Left ventricle myocardium superior (tissue), 1 donor: ENCODE results near the gene FGD4. TPM values are rescaled to one million over a fixed set of nuclear protein-coding genes. Genes with fewer than 3 reads are reported as not detected.
A peak's percentile ranks its signal among the peaks of the same experiment; 100 is the strongest.
"Not testable (repeated sequence)": the region's sequence is repeated elsewhere in the genome, so short reads cannot be mapped to it uniquely, and the experiment has no call there.

Experiments
- ATAC-seq: fragments of 200-7000 bp; cut with Tn5 transposase; one replicate; pipeline ENCODE4 v1.9.1; 2020; ENCODE audit warnings: mild to moderate bottlenecking, moderate library complexity
- DNase-seq: peaks from one replicate; pipeline ENCODE4 v3.0.0-alpha.2; 2020
- intact Hi-C: fragments of 100-400 bp; cut with micrococcal nuclease; formaldehyde crosslinking; loops from one replicate; pipeline ENCODE4 v1.11.0; 2022
- total RNA-seq: library from RNA; stranded (reverse); fragmentation: NEBNext Ultra II Directional; extraction: Animal tissue kit (Norgen Biotek cat#: 25700); gene quantifications from one replicate; pipeline ENCODE4 v1.2.1, GENCODE V29; 2021
- donor health status: DM: no; HTN: yes; CAD: no; lungs with severe emphysema.

Gene FGD4
- total RNA-seq, 1 donor from 2014 or later, result 21.7 TPM

DNA sequence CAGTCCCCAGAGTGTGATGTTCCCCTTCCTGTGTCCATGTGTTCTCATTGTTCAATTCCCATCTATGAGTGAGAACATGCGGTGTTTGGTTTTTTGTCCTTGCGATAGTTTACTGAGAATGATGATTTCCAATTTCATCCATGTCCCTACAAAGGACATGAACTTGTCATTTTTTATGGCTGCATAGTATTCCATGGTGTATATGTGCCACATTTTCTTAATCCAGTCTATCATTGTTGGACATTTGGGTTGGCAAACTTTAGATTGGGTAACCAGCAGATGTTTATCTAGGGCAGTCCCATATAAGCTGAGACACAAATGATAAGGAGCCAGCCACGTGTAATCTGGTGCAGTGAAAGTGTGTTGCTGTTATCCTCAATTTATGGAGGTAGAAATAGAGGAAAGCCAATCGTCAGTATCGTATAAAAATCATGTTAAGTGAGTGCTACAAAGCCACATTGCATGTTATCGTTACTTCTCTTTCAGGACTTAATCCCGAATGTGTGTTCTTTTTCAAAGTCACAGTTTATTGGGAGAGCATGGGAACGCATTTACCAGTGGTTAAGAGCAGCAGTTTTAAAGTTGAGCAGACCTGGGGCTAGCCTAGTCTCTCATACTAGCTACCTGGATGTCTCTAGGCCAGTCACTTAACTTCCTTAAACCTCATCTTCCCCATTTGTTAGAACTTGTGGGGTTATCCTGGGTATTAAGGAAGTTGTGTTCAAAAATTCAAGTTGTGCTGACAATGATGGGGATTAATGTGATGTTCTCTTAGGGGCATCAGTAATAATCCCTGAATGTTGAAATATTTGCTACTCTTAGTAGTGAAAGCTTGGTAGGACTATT, 108.0 kb downstream of the FGD4 start:
- DNase-seq, intact Hi-C loops, ATAC-seq: not testable (repeated sequence)

DNA sequence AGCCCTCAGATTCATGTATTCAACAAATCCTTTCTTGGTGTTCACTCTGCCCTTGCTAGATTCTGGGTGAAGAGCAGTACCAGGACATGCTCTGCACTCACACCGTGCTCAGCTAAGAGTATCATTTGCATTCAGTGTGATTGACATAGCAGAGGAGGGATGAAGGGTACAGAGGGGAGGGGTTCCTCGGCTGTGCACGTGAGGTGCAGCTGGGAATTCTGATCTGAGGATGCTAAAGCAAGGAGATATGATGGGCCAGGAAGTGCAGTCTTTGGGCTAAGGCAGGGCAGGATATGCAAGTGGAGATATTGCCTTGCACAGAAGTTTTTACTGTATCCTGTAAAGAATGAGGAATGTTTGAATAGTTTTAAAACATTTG, 108.6 kb downstream of the FGD4 start:
- DNase-seq (no peak), ATAC-seq (no peak)
- intact Hi-C loops, result no loop called here

DNA sequence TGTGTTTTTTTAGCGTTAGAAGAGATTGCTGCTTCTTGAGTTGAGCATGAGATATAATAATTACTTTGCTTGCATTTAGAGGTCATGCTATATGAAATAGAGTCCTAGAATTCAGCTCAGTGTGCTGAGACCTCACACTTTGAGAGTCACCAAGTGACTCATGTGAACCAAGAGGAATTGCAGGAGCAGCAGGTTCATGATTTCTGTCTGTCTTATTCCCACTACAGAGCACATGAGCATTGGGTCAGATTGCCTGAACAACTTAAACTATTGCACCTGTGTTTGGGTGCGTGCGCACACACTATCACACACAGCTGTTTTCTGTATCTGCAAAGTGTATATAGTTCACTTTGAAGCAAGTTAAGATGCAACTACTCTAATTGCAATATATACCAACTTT, 109.3 kb downstream of the FGD4 start:
- intact Hi-C loops, result no loop called here
- DNase-seq (no peak), ATAC-seq (no peak)

DNA sequence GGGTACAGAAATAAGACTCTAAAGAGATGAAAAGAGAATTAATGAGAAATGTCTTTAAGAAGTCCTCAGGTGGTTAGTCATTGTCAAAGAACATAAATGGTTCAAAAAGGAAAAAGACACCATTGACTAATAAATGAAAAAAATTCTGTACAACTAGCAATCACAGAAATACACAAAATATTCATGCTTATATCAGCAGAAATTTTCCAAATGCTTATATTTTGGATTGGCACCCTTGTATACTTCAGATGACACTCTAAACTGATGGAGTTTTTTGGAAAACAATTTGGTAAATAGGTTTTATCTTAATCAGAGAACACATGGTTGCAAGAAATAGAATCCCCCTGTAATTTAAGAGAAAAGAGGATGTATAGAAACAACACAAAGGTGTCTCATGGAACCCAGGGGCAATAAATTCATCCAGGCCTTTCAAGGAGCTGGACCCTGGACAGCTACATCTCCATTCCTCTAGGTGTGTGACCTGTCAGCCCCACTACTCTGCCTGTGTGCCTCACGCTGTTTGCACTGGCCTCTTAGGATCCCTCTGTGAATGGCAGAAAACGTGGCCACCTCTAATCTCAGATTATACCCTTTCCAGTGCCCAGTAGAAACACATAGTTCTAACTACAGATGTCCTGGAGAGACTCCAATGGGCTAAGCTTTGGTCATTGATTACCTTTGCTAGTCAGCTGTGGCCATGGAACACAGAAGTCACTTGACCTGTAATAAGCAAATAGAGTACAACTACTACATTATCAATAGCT, 110.2 kb downstream of the FGD4 start:
- no peak for DNase-seq
- intact Hi-C loops, result no loop called here
- peak; percentile 8 for ATAC-seq

DNA sequence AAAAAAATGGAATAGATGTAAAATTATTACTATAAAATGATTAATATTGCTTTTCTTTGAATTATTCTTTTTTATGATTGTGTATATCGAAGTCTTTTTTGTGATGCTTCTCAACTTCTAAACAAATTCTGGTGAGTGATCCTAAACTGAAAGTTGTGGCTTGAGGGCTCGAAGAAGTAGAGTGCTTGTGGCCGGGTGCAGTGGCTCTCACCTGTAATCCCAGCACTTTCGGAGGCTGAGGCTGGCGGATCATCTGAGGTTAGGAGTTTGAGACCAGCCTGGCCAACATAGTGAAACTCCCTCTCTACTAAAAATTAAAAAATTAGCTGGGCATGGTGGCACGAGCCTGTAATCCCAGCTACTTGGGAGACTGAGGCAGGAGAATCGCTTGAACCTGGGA, 112.6 kb downstream of the FGD4 start:
- DNase-seq, intact Hi-C loops, ATAC-seq: not testable (repeated sequence)

DNA sequence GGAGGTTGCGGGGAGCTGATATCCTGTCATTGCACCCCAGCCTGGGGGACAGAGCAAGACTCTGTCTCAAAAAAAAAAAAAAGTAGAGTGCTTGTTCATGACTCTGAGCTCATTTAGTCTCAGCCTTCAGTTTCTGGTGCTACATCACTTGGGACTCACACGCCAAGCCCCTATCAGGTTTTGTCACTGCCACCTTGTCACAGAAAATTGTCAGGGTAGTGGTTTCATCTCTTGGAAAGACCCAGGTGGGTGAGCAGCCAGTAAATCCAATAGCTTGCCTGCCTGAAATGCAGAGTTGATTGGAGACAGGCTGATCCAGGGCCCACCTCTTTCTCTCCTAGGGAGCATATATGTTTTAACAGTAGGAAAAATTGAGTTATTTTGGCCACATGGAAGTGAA, 113.0 kb downstream of the FGD4 start:
- ATAC-seq, result peak; percentile 68
- no peak for DNase-seq
- intact Hi-C loops, result no loop called here

DNA sequence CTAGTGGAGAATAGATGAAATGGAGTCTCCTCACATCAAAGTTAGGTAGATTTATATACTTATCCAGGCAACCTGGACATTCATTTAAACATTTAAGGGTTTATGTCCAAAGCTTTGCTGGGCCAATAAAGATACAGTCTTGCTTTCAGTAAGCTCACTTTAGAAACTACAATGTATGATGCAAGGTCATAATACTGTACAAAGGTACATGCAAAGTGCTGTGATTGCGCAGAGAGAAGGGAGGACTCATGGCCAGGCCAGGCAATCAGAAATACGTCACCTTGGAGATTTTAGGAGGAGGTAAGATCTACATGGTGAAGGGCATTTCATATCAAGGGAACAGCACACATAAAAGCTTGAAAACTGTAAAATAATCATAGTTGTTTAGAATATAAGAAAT, 113.6 kb downstream of the FGD4 start:
- intact Hi-C loops, result no loop called here
- DNase-seq (no peak), ATAC-seq (peak; percentile 31)

DNA sequence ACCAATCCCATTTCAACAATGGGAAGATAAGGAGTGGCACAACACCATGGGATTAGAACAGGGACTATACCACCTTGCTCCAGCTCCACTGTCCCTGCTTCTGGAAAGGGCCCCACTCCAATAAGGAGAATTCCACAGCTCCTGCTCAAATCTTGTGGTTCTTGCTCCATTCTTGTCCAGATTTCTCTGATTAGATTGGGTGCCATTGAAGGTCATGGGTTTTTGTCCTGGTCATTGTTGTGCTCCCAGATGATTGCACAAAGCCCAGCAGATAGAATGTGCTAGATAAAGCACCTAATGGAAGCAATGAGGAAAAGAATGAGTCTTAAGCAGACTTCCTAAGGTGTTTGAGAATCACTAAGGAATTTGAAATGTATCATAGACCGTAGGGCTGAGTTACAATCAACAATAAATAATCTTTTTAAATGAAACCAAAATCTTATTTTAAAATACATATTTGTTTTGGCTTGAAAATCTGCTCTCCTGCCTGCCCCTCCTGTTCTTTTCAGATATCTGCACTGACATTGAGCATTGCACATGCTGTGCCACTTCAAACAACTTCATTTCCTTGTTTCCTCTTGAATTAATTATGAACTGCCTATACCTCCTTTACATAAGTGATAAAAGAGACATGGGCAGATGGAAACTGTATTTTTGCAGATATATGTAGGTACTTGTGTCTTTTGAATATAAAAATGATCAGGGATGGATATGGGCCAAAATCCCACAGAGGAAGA, 115.9 kb downstream of the FGD4 start:
- DNase-seq (no peak), ATAC-seq (no peak)
- intact Hi-C loops, result no loop called here

DNA sequence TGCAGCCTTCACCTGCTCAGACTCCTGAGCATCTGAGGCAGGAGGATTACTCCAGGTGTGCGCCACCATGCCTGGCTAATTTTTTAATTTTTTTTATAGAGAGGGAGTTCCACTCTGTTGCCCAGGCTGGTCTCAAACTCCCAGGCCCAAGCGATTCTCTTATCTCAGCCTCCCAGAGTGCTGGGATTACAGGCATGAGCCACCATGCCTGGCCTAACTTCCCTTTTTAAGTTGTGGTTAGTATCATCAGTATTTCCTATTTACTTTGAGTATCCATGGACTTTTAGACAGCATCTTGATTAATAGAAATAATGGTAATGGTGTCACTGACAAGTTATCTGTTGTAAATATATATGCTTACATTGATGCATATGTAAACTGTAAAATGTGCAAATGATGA, 116.9 kb downstream of the FGD4 start:
- no peak for ATAC-seq
- no peak for DNase-seq
- intact Hi-C loops, result no loop called here

DNA sequence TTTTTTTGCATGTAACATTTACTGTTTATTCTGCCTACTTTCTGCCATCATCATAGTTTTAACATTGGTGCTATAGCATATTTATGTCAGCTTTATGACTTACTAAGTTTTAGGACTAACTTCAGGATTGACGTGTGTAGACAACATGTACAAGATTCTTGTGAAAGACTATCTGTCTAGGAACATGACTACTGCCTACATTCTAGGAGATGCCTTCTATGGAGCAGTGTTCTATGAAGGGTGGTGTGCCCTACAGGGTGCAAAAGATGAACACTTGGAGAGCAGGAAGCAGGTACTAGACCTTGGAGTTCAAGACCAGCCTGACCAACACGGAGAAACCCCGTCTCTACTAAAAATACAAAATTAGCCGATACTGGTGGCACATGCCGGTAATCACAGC, 118.6 kb downstream of the FGD4 start:
- intact Hi-C loops, result no loop called here
- ATAC-seq, result no peak

DNA sequence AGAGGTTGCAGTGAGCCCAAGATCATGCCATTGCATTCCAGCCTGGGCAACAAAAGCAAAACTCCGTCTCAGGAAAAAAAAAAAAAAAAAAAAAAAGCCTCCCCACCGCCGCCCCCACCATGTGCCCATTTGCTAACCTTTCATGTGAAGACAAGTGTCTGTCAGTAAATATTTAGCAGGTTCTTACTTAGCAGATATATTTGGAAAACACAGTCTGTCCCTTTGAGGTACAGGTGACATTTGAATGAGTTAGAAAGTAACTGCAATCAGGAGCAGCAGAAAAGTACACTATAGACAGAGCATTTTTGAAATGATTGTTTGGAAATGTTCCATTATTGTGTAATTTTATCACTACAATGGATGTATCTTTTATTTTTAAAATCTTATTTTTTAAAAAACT, 119.7 kb downstream of the FGD4 start:
- no peak for DNase-seq
- peak; percentile 11 for ATAC-seq
- intact Hi-C loops, result no loop called here

More for the DNA sequence above, 118.6 kb downstream of the FGD4 start:
- DNase-seq, result no peak

DNA sequence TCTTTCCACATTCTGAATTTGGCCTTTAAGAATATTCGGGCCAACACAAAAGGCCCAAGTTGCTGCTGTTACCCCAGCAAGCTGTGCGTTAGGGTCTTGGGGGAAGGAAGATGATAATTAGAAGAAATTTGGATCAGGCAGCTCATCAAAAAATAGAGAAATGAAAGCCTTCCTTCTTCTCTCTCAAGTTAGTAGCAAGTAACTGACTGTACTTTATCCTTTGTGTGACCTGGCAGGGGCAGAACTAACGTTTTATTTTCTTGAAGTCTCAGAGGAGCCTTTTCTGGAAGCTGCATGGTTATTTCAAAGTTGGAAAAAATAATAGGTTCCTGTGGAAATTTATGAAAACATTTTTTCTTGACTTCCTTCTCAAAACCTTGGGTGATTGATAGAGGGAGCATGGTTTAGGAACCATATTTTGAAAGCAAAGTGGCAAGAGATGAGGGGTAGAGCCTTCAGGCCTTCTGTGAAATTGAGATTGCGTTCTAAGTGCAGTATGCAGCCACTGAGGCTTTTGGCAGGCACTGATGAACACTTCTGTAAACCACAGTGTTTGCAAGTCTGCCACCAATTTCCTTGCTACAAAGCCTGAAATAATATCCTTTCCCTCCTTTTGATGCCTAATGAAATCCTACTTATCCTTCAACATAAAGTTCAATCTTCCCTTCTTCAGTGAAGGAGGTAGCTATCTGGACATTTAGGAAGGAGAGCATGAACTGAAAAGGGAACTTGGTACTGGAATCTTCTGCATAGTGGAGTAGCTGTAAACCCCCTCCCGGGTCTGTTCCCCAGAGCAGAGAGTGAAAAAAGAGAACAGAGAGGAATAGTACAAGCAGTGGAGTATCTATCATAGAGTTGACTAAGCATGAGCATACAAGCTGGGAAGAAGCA, 123.2 kb downstream of the FGD4 start:
- ATAC-seq (peak; percentile 64), DNase-seq (no peak)
- intact Hi-C loops, result no loop called here

DNA sequence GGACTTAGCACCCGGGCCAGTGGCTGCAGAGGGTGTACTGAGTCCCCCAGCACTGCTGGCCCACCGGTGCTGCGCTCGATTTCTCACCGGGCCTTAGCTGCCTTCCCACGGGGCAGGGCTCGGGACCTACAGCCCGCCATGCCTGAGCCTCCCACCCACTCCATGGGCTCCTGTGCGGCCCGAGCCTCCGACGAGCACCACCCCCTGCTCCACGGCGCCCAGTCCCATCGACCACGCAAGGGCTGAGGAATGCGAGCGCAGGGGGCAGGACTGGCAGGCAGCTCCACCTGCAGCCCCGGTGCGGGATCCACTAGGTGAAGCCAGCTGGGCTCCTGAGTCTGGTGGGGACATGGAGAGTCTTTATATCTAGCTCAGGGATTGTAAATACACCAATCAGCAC, 126.4 kb downstream of the FGD4 start:
- ATAC-seq, DNase-seq, intact Hi-C loops: not testable (repeated sequence)

DNA sequence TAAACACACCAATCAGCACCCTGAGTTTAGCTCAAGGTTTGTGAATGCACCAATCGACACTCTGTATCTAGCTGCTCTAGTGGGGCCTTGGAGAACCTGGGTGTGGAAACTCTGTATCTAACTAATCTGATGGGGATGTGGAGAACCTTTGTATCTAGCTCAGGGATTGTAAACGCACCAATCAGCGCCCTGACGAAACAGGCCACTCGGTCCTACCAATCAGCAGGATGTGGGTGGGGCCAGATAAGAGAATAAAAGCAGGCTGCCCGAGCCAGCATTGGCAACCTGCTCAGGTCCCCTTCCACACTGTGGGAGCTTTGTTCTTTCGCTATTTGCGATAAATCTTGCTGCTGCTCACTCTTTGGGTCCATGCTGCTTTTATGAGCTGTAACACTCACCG, 127.0 kb downstream of the FGD4 start:
- ATAC-seq, intact Hi-C loops: not testable (repeated sequence)

DNA sequence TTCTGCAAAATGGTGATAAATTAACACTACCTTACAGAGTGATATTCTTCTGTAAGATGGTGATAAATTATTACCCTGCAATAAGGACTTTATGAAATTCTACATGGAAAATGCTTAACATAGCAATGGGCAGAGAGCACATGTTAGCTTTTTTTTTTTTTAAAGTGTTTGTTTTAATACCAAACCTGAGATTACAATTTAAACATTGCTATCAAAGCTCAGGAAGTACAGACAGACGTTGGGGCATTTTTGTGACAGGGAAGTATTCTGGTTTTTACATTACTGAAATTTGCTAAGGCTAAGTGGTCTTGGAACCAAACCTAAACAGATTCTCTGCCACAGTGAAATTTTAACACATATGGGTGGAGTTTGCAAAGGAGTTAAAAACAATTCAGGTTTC, 133.1 kb downstream of the FGD4 start:
- ATAC-seq, result no peak
- intact Hi-C loops, result no loop called here
- DNase-seq, result no peak

More for the DNA sequence above, 127.0 kb downstream of the FGD4 start:
- DNase-seq, result not testable (repeated sequence)

DNA sequence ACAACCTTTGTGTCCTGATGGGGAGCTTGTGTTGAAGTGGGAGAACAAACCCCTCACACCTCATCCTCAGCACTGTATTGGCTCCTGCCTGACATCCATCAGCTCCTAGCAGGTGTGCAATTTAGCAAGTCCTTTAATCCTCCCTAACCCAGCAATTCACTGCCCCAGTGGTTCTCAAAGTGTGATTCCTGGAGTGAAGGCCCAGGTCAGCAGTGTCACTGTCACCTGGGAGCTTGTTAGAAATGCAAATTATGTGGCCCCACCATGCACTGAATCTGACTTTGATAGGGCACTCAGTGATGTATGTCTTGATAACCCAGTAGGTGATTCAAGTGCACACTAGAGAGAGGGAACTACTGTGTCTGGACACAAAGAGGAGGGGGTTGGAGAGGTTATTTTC, 133.6 kb downstream of the FGD4 start:
- no peak for ATAC-seq
- intact Hi-C loops, result no loop called here

DNA sequence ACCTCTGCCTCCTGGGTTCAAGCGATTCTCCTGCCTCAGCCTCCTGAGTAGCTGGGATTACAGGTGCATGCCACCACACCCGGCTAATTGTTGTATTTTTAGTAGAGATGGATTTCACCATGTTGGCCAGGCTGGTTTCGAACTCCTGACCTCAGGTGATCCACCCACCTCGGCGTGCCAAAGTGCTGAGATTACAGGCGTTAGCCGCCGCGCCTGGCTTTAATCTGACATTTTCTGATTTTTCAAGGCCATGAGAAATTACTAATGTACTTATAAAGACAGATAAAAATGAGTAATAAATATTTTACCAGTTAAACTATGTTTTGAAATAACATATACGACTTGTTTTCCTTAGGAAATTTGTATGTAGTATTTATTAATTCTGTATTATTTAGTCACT, 134.1 kb downstream of the FGD4 start:
- ATAC-seq, DNase-seq, intact Hi-C loops: not testable (repeated sequence)

More for the DNA sequence above, 133.6 kb downstream of the FGD4 start:
- DNase-seq, result no peak

DNA sequence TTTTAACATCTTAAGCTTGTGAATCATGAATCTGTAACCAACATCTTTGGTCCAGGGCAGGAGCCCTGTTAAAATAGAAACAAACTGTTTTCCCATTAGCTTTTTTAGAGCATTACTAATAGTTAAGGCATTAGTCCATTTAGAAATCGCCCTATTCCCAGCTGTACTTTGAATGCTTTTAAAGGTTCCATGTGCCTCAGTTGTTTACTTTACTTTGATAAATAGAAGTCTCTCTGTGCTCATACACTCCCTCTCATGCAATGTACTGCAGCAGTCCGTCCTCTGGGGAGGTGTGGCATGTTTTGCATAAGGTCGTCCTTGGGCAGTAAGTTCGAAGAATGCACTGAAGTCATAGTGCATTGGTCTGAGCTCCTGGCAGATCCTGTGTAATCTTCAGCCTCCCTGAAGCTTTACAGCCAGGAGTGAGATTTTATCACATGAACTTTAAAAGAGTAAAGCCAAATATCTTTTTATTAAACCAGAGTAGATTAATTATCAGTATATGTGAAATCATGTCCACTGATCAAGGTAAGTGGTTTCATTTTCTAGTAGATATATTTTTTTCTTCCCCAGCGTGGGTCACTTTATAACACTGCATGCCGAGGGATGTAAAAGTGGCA, 134.7 kb downstream of the FGD4 start:
- intact Hi-C loops, result no loop called here
- DNase-seq (peak; percentile 49), ATAC-seq (peak; percentile 88)
